ENCODE results near the gene SOX15. TPM values are rescaled to one million over a fixed set of nuclear protein-coding genes. Genes with fewer than 3 reads are reported as not detected.
"Not testable (repeated sequence)": the region's sequence is repeated elsewhere in the genome, so short reads cannot be mapped to it uniquely, and the experiment has no call there.

The SOX15 gene
- 0.25 and 0.50 TPM in 2 replicates for total RNA-seq

DNA sequence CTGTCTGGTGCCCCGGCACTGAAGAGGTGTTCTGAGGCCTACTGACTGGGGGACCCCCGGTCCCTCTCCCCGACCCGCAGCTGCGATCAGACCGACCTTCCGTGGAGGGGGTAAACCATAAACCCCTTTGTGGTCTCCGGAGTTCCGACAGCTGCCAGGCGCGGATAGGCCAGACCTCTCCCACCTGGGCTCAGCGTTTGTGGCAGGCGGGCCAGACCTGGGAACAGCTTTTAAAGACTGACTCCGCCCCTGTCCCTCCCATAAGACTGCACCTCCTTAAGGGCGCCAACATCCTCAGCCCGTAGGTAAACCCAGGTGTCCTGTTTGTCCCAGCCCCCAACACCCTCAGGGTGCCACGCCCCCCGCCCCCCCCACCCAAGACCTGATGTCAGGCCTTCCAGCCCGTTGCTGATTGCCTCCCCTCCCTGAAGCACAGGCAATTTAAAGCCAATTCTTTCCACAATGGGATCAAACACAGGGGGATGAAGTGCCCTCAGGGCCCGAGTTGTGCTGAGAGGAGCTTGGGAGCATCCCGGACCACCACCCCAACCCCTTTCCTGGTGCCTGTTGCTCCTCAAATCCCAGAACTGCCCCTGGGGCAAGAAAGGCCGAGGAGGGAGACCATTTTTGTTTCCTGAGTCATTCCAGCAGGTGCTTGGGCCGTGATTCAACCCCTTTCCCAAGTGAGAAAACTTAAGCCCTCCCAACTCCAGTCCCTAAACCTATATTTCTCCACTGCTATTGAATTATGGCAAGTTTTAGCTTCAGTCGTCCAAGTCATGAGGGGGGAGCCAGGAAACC, at the start of gene SOX15:
Gene SOX15 (minus strand): TSS at position 204 of the 801 bp plus-strand sequence. CDS start 418 bp downstream, outside the sequence.
- intact Hi-C loops (cut with micrococcal nuclease) = no loop called here

DNA sequence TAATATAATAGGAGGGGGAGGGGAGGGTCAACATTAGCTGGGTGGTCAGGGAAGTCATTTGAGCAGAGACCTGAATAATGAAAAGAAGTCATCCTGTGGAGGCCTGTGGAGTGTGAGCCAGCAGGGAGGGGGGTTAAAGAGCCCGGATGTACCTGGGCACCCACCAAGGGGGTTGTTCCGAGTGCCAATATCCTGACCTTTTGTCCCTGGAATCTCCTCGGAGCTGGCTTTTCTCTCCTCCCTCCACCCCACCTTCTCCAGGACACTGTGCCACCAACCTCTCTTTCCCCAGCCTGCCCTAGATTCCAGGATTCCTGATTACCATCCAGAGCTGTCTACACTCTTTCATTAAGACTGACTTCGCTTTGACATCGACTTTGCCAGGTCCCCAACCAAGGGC, 46.3 kb upstream of the SOX15 start:
- intact Hi-C loops (cut with micrococcal nuclease) = no loop called here

DNA sequence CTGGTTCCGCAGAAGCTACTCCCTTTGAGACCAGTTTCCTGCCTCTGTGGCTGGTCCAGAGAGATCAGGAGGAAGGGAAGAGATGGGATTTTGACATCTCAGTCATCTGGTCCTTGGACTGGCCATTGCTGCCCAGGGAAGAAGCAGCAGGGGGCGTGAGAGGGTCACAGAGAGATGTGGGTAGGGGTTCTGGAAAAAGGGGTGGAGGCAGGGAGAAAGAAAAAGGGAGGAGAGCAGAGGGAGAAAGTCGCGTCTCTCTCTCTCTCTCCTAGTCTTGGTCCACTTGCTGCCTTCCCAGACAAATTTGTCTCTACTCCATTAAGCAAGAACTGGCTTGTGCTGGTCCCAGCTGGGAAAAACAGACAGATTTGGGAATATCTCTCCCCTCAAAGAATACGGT, 44.5 kb upstream of the SOX15 start:
- intact Hi-C loops (cut with micrococcal nuclease) = no loop called here

DNA sequence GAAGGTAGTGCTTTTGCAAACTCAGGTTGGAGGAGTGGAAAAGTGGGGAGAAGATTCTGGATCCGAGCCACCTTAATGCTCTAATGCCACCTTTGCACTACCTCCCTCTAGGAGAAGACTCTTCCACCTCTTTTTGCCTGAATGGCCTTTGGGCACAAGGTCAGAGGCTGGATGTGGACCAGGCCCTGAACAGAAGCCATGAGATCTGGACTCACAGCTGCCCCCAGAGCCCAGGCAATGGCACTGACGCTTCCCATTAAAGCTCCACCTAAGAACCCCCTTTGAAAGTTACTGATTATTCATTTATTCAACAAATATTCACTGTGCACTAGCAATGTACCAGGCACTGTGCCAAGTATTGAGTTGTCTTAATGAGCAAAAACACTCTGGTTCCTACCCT, 43.2 kb upstream of the SOX15 start:
- intact Hi-C loops (cut with micrococcal nuclease) = no loop called here

DNA sequence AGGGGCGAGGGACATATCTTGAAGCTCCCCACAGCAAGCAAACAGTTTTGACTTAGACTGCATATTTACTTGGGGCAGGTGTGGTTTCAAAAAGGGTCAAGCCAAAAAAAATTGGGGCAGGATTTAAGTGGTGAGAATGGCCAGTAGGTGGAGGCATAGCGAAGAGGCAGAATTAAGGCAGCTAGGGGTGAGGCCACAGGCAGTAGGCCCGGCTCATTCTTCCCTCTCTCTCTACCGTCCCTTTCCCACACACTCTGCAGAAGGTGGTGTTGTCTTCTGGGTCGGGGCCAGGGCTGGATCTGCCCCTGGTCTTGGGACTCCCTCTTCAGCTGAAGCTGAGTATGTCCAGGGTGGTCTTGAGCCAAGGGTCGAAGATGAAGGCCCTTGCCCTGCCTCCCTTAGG, 42.6 kb upstream of the SOX15 start:
- intact Hi-C loops (cut with micrococcal nuclease) = loop anchor here (1.0 kb wide), 1 partner anchor 56 kb away; the partner anchor contains the start of gene WRAP53

DNA sequence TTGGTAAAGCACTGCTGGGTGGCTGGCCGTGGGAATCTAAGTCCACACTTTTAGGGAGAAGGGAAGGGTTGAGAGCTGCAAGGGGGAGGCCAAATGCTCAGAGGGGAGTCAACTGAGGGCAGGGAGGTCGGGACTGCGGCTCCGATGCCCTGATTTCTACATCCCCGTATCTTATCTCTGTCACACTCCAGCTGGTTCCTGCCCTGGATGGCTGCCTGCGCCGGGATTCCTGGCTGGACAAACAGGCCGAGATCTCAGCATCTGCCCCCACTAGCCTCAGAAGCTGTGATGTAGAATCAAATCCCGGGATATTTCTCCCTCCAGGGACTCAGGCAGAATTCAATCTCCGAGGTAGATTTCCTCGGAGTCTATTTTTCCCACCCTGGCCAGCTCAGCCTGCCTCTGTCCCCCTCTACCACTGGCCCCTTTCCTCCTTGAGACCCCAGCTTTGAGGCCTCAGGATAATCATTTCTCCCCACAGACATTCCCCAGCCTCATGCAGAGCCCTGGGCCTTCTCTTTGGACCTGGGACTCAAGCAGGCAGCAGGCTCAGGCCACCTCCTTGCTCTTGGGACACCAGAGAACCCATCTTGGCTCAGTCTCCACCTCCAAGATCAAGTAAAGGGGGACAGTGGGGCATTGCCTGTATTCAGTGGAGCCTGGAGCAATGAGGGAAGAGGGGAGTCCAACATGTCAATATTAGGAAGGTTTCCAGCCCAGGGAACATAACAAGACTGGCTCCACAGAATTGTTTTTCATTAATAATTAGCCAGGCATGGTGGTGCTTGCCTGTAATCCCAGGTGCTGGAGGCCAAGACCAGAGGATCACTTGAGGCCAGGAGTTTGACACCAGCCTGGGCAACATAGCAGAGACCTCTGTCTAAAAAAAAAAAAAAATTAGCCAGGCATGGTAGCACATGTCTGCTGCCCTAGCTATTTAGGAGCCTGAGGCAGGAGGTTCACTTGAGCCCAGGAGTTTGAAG, 41.8 kb upstream of the SOX15 start:
- intact Hi-C loops (cut with micrococcal nuclease) = loop anchor here (1.0 kb wide), 1 partner anchor 57 kb away; the partner anchor contains the start of gene WRAP53

DNA sequence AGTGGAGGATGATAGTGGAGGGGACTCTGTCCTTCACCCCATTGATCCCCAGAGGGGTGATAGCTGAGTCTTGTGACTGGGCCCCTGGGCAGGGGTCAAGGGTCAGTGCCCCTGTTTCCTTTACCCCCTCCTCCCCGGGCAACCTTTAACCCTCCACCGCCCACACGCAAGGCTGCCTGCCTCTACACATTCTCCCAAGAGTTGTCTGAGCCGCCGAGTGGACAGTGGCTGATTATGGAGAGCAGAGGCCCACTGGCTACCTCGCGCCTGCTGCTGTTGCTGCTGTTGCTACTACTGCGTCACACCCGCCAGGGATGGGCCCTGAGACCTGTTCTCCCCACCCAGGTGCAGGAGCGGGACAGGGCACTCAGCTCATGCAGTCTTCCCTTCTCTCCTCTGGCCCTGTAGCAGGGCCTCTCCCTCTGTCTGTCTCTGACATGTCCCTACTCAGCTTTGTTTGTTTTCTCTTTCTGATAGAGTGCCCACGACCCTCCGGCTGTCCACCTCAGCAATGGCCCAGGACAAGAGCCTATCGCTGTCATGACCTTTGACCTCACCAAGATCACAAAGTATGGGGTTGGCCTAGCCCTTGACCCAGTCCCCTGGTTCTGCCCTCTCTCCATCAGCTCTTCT, 40.2 kb upstream of the SOX15 start, which contains the start of gene SHBG:
Gene SHBG (plus strand): TSS at position 197 of the 633 bp plus-strand sequence. CDS start 38 bp downstream, at position 235.
- intact Hi-C loops (cut with micrococcal nuclease) = no loop called here

DNA sequence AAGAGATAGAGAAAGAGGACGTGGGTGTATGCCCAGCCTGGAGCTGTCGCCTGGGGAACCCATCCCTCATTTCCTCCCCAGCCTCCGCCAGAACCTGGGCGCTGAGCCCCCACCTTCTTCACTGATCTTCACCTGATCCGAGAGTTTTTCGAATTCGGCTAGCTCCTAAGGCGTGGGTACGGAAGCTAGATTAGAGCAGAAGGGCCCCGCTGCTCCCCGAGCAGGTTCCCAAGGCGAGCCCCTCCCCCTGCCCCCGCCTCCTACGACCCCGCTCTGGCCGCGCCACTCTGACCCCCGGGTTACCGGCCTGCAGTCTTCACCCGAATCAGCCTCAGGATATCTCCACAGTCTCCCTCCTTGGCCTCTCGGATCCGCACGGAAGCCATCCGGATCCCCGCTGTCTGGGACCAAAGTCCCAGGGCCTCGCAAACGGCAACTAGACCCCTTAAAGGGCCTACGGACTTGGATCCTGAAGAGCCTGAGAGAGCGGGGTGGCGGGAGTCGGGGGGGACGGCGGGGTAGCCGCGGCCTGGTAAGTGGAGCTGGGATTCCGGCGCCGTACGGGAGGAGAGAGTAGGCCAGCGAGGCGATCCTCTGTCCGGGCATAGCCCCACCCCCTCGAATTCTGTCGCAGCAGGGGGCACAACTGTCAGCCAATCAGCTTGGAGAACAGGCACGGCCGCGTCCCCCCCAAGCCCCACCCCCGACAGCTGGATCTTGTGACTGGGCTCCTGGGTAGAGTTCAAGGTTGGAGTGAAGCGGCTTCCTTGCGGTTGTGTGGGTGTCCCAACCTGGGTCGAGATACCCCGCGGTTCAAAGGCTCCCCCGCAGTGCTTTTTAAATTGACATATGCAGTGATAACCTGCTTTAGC, 37.6 kb upstream of the SOX15 start, which contains the start of gene SAT2:
Gene SAT2 (minus strand): TSS at position 572 of the 872 bp plus-strand sequence. CDS start 186 bp downstream, at position 386.
- intact Hi-C loops (cut with micrococcal nuclease) = no loop called here

DNA sequence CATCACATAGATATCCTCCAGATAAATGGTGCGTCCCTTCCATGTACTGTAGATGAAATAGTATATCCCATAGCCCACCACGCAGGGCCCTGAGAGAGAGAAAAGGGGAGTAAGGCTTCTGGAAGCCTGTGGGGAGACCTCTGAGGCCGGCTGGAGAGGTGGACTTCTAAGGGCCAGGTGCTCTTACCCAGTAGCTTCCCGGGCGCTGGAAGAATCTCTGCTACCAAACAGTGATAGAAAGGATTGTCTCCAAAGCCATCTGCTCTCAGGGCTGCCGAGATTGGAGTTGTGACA, 37.0 kb upstream of the SOX15 start:
- intact Hi-C loops (cut with micrococcal nuclease) = no loop called here

DNA sequence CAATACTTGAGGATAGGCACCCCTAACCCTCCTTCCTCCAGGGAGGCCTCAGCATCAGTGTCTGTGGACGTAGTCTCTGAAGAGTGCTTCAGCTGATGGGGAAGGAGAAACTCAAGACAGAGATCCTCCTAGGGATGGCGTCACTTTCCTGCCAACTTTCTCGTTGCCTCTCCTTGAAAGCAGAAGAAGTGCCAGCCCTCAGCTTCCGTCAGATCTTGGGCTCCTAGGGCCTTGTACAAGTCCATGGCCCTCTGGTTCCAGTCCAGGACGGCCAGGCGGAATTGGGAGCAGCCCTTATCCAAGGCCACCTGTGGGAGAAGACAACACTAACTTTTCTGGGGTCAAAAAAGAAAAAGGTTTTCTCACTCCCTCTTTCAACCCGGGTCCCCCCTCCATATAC, 36.4 kb upstream of the SOX15 start:
- intact Hi-C loops (cut with micrococcal nuclease) = no loop called here

DNA sequence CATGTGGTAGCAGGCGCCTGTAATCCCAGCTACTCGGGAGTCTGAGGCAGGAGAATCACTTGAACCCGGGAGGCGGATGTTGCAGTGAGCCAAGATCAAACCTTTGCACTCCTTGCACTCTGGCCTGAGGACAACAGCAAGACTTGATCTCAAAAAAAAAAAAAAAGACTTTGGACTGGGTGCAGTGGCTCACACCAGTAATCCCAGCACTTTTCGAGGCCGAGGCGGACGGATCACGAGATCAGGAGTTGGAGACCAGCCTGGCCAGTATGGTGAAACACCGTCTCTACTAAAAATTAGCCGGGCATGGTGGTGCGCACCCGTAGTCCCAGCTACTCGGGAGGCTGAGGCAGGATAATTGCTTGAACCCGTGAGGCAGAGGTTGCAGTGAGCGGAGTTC, 35.9 kb upstream of the SOX15 start:
- intact Hi-C loops (cut with micrococcal nuclease) = not testable (repeated sequence)

DNA sequence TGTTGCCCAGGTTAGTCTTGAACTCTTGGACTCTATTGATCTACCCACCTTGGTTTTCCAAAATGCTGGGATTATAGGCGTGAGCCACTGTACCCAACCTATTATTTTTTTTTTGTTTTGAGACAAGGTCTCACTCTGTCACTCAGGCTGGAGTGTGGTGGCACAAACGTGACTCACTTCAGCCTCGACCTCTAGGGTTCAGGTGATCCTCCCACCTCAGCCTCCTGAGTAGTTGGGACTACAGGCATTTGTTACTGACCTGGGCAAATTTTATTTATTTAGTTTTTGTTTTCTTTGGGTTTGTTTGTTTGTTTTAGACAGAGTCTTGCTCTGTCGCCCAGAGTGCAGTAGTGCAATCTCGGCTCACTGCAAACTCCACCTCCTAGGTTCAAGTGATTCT, 33.8 kb upstream of the SOX15 start:
- intact Hi-C loops (cut with micrococcal nuclease) = no loop called here

DNA sequence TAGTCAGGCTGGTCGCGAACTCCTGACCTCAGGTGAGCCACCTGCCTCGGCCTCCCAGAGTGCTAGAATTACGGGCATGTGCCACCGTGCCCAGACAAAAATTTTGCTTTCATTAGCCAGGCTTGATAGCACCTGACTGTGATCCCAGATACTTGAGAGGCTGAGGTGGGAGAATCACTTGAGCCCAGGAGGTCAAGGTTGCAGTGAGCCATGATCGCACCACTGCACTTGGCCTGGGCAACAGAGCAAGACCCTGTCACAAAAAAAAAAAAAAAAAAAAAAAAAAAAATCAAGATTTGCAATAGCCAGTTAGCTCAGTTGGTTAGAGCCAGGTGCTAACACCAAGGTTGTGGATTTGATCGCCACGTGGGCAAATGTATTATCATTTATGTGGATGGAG, 30.9 kb upstream of the SOX15 start:
- intact Hi-C loops (cut with micrococcal nuclease) = no loop called here

DNA sequence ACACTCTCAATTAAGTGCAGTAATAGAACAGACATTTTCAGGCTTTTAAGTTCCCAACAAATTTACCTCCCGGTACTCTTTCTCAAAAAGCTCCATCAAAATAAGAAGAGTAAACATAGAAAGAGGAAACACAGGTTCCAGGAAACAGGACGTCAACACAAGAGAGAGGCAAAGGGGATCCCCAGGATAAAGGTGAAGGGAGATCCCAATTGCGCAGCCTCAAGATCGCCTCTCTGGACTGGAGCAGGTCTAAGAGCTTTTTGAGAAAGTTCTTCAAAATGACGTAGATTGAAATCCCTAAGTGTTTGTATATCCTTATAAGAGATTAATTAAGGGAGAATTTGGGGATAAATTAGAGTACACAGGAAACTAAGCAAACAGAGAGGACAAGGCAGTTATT, 28.7 kb upstream of the SOX15 start:
- intact Hi-C loops (cut with micrococcal nuclease) = loop anchor here (10.0 kb wide), 1 partner anchor 216 kb away; the partner anchor contains the start of gene KDM6B

DNA sequence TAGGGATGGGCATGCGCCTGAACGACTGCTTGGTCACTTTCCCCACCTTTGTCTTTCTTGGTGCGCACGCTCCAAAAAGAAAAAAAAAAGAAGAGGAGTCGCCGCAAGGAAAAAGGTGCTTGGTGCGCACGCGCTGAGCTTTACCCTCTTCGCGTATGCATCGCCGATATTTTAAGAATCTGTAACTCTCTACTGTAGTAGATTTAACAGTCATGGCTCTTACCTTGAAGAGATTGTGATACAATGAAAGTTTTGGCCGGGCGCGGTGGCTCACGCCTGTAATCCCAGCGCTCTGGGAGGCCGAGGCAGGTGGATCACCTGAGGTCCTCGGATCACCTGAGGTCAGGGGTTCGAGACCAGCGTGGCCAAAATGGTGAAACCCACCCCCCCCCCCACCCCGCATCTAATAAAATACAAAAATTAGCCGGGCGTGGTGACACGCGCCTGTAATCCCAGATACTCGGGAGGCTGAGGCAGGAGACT, 25.4 kb upstream of the SOX15 start:
- intact Hi-C loops (cut with micrococcal nuclease) = loop anchor here (1.0 to 10.0 kb wide), 5 partner anchors 33 to 219 kb away; partner anchors contain the start of genes KDM6B, MPDU1, POLR2A and WRAP53

DNA sequence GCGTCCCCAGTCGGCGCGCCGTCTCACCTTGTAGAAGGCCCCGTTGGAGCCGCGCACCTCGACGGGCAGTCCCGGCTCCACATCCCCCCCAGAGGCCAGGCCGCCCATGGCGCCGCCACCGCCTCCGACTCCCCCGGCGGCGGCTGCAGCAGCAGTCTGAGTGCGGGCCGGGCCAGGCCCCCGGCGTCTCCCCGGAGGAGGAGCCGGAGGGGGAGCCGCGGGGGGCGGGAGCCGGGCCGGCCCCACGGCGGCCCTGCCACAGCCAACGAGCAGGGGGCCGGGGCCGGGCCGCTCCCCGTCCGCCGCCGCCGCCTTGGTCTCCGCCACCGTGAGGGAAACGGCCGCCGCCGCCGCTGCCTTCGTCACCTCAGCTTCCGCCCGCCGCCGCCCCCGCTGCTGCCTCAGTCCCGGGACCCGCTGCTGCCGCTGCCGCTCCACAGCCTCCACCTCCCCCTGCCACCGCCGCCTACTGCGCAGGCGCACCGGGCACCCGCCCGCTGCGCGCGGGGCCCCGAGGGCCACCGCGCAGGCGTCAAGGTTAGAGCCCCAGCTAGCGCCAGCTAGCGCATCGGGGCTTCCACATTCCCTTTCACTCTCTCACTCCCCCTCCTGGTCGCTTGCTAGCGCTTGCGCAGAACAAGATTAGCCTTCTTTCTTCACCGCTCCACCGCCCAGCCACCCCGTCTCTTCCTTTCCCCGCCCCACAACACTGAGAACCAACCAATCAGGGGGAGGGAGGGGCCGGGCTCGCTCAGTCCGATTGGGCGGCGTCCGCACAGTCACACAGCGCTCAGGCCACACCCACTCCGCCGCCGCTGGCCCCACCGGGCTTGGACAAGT, 24.8 kb upstream of the SOX15 start, which contains the start of gene FXR2:
Gene FXR2 (minus strand): TSS at position 473 of the 840 bp plus-strand sequence. CDS start 365 bp downstream, at position 108.
- intact Hi-C loops (cut with micrococcal nuclease) = loop anchor here (1.0 to 10.0 kb wide), 5 partner anchors 32 to 220 kb away; partner anchors contain the start of genes KDM6B, MPDU1, POLR2A and WRAP53

DNA sequence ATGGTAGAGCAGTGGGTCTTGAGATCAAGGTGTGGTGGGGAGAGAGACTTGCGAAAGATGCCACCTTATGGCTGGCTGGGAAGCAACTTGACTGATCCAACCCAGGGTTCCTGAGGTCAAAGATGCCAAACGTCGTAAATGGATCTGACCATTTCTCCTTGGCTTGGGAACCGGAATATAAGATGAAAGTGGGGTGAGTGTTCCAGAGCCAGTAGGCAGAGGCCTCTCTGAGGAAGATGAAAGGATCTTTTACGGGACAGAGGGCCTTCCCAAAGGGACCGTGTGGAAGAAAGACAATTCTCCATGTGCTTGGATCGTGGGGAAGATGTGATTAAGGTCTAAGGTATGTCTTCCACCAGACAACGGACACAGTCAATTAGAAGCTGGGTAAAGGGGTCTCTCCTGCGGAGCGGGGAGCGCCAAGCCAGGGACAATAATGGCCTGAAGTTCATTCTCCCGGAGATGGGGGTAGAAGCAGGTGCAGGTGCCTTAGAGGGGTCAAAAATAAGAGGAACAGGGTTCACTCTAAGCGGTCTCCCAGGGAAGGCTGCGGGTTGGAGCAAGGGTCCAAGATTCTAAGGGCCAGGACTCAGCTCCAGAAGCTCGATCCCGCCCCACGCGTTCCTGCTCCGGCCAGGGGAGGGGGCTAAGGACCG, 24.0 kb upstream of the SOX15 start:
- intact Hi-C loops (cut with micrococcal nuclease) = loop anchor here (2.0 to 10.0 kb wide), 2 partner anchors 31 to 221 kb away; partner anchors contain the start of genes KDM6B and MPDU1

DNA sequence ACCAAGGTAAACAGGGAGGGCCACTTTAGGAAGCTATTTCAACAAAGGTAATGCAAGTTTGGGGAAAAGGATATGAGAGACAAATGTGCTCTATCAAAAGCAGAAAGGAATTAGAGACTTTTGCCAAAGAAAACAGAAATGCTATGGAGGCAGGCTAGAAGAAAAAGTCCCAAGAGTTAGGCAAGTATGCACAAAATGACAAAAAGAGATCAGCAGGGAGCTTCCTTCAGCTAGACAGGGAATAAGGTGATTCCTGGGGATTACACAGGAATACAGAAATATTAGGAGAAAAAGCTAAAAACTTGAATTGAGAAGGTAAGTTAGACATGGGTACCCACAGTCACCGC, 22.4 kb upstream of the SOX15 start:
- intact Hi-C loops (cut with micrococcal nuclease) = loop anchor here (10.0 kb wide), 1 partner anchor 223 kb away; the partner anchor contains the start of gene KDM6B

Measured in T-helper 2 cell treated with Interferon-gamma antibody and Interleukin-4, amounts not matched to agents 100 ng/mL and 5 ng/mL, for 36 hours (primary cell).